NT2/D1 (cell line): ENCODE results near the gene SCAP.

ENCODE experiments used
- DNase-seq: peaks from one replicate; pipeline ENCODE4 v3.0.0-alpha.2; 2011; ENCODE audit warnings: low read depth, low spot score
- H3K27me3 ChIP-seq: 2 replicates; pipeline ENCODE4 v1.6.0; 2011; ENCODE audit warnings: mild to moderate bottlenecking; ENCODE audit not compliant: insufficient read length, insufficient read depth
- H3K36me3 ChIP-seq: 2 replicates; pipeline ENCODE4 v1.6.1; 2011; ENCODE audit warnings: mild to moderate bottlenecking, low read length, mixed read lengths; ENCODE audit not compliant: insufficient read depth, insufficient read length
- H3K4me1 ChIP-seq: 2 replicates; pipeline ENCODE4 v1.5.1; 2011; ENCODE audit not compliant: insufficient read depth, insufficient read length
- H3K4me3 ChIP-seq: 2 replicates; pipeline ENCODE4 v1.5.1; 2011; ENCODE audit warnings: low read depth; ENCODE audit not compliant: insufficient read length
- H3K9ac ChIP-seq: 2 replicates; pipeline ENCODE4 v1.6.0; 2011; ENCODE audit warnings: low read depth; ENCODE audit not compliant: insufficient read length
- H3K9me3 ChIP-seq: 2 replicates; pipeline ENCODE4 v1.5.1; 2011; ENCODE audit warnings: mild to moderate bottlenecking, low read length; ENCODE audit not compliant: insufficient read depth
- SUZ12 ChIP-seq: IDR thresholded peaks from 2 replicates; pipeline ENCODE4 v1.6.1; 2011; ENCODE audit not compliant: insufficient read length, insufficient read depth; ENCODE audit errors: extremely low read depth
- YY1 ChIP-seq: IDR thresholded peaks from 2 replicates; pipeline ENCODE4 v1.6.1; 2011; ENCODE audit not compliant: insufficient read length, insufficient read depth
- ZNF274 ChIP-seq: IDR thresholded peaks from 2 replicates; pipeline ENCODE4 v1.6.1; 2011; ENCODE audit warnings: mild to moderate bottlenecking, low read depth, low read length

Gene SCAP

DNA sequence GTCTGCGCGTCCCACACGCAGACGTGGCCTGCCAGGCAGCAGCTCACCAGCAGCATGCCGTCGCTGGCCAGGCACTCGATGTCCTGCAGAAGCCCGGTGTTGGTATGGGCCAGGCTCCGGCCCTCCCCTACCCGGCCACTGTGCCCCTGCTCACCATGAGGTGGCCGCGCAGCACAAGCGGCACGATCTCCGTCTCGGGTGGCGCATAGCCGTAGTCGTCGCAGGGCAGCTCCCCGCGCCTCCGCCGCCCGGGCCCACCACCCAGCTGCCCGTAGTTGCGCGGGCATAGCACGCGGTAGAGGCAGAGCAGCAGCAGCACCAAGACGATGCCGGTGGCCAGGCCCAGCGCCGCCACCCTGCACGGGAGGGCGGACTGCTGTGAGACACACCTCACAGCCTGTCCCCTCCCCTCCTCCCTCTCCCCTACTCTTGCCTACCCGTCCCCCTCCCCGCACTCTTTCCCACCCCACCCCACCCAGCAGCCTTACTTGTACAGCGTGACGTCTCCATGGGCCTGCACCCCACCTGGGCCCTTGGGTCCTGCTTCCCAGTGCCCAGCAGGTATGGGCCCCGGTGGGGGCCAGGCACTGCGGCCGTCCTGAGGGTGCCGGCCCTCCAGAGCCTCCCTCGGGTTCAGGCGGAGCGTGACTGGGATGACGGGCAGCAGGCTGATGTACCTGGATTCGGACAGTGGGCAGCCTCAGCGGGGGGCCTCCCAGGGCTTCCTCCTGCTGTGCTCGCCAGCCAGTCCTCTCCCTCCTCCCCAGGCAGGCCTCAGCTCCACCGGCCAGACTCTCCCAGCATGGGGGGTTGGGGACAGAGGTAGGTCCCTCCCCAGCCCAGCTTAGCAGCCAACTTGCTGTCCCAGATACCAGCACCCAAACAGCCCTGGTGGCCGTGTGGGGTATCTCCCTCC is 57.3 kb downstream of the SCAP start:
- H3K4me3 ChIP-seq = no peak overlapping the region
- H3K9ac ChIP-seq = no peak overlapping the region
- no peaks in the 10 kb centered on the region for H3K27me3 ChIP-seq
- peaks cover 5% of the 10 kb centered on the region for H3K4me1 ChIP-seq
- peaks cover 88% of the 10 kb centered on the region for H3K36me3 ChIP-seq
- TF ChIP-seq SUZ12 (no peak), YY1 (no peak), ZNF274 (no peak)
- peaks cover 9% of the 10 kb centered on the region; the same call in 1 of the 2 replicates for H3K9me3 ChIP-seq
- DNase-seq = no peak

GRCh38 chr3:47416041-47416440 is 59.7 kb downstream of the SCAP start:
- peaks cover 2% of the 10 kb centered on the region for H3K4me1 ChIP-seq
- DNase-seq = no peak
- H3K4me3 ChIP-seq = no peak overlapping the region
- H3K36me3 ChIP-seq = peaks cover 92% of the 10 kb centered on the region
- no peak for TF ChIP-seq SUZ12
- TF ChIP-seq YY1 = no peak
- TF ChIP-seq ZNF274 = no peak
- H3K9ac ChIP-seq = no peak overlapping the region
- no peaks in the 10 kb centered on the region for H3K27me3 ChIP-seq
- peaks cover 9% of the 10 kb centered on the region; the same call in 1 of the 2 replicates for H3K9me3 ChIP-seq

DNA sequence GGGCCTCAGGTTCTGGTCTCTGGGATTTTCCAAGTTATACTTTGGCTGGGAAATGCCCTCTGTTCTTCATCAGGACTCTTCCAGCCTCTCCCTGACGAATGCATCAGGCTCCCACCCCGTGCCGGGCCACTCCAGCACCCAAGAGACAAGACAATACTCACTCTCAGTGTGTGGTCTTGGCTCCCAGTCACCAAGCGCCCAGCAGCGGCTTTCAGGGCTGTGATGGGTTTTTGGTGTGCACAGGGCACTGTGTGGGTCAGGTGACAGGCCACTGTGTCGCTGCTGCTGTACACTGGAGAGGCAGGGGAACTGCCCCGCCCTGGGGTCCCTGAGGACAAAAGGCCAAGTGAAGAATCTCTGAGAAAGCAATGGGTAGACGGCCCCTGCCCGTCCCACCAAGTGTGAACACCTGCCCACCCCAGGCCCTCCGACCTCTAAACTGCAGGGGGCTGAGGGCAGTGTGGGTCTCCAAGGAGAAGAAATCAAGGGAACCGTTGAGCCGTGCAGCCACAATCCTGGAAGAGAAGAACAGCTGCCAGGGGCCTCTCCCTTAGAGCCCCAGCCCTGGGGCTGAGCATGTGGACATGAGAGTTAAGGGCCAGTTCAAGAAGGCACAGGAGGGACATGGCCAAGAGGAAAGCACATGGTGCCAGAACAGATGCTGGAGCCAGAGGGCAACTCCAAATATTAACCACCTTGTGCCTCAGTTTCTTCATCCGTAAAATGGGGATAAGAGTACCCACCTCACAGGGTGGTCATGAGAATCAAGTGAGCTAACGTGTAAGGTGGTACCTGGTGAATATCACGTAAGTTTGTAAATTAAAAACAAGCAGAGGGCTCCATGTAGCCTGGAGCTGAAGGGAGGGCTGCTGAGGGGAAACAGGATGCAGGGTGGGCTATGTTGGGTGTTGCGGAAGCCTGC is 60.8 kb downstream of the SCAP start:
- H3K36me3 ChIP-seq = peaks cover 86% of the 10 kb centered on the region
- no peak for DNase-seq
- H3K4me3 ChIP-seq = no peak overlapping the region
- H3K4me1 ChIP-seq = no peaks in the 10 kb centered on the region
- H3K9ac ChIP-seq = no peak overlapping the region
- peaks cover 9% of the 10 kb centered on the region; the same call in 1 of the 2 replicates for H3K9me3 ChIP-seq
- TF ChIP-seq YY1 = no peak
- no peak for TF ChIP-seq ZNF274
- TF ChIP-seq SUZ12 = no peak
- H3K27me3 ChIP-seq = no peaks in the 10 kb centered on the region

DNA sequence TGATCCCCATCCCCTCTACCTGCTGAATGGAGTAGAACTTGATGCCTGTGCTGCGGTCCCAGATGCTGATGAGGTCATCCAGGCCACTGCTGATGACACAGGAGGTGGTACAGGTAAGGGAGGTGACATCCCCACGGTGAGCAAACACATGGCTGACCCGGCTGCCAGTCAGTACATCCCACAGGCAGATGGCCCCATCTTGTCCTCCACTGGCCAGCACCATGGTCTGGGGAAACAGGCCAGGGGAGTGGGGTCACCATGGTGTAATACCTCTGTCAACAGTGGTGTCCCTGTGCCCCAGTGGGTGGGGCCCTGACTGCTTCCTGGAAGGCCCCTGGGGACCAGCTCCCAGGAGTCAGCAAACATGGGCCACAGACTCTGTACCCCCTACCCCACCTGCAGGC is 61.6 kb downstream of the SCAP start:
- Histone ChIP-seq H3K9me3 (peaks cover 9% of the 10 kb centered on the region; the same call in 1 of the 2 replicates), H3K4me3 (no peak overlapping the region), H3K27me3 (no peaks in the 10 kb centered on the region), H3K9ac (no peak overlapping the region), H3K36me3 (peaks cover 86% of the 10 kb centered on the region), H3K4me1 (no peaks in the 10 kb centered on the region)
- TF ChIP-seq ZNF274 (no peak), SUZ12 (no peak), YY1 (no peak)
- no peak for DNase-seq

DNA sequence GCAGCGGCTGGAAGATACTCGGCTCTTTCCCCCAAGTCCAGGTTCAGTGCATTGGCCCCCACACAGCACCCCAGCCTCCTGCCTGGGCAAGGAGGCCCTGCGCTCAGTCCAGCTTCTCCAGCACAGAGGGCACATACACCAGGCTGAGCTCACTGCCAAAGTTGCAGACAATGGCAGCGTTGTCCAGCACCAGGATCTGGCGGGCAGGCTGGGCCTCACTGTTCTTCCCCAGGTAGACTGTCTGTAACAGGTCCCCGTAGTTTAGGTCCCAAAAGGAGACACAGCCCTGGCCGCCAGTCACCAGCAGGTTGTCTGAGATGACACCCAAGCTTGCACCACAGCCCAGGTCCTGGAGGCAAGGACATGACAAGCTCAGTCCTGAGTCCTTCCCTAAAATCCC is 62.0 kb downstream of the SCAP start:
- no peak overlapping the region for H3K9ac ChIP-seq
- DNase-seq = no peak
- H3K4me1 ChIP-seq = no peaks in the 10 kb centered on the region
- H3K4me3 ChIP-seq = no peak overlapping the region
- peaks cover 86% of the 10 kb centered on the region for H3K36me3 ChIP-seq
- H3K9me3 ChIP-seq = peaks cover 9% of the 10 kb centered on the region; the same call in 1 of the 2 replicates
- H3K27me3 ChIP-seq = no peaks in the 10 kb centered on the region
- TF ChIP-seq ZNF274 (no peak), SUZ12 (no peak), YY1 (no peak)

DNA sequence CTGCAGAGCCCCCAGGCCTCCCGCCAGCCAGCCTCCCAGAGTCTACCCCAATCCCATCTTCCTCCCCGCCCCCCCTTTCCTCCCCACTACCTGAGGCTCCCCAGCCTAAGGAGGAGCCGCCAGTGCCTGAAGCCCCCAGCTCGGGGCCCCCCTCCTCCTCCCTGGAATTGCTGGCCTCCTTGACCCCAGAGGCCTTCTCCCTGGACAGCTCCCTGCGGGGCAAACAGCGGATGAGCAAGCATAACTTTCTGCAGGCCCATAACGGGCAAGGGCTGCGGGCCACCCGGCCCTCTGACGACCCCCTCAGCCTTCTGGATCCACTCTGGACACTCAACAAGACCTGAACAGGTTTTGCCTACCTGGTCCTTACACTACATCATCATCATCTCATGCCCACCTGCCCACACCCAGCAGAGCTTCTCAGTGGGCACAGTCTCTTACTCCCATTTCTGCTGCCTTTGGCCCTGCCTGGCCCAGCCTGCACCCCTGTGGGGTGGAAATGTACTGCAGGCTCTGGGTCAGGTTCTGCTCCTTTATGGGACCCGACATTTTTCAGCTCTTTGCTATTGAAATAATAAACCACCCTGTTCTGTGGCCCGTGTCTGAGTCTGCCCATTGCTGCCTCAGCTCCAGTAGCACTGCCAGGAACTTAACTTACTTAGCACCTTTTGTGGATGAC is 62.8 kb downstream of the SCAP start:
- no peak for DNase-seq
- peaks cover 87% of the 10 kb centered on the region for H3K36me3 ChIP-seq

More for the DNA sequence above, 62.8 kb downstream of the SCAP start:
- H3K9ac ChIP-seq = no peak overlapping the region
- no peaks in the 10 kb centered on the region for H3K4me1 ChIP-seq
- peaks cover 9% of the 10 kb centered on the region; the same call in 1 of the 2 replicates for H3K9me3 ChIP-seq
- H3K27me3 ChIP-seq = no peaks in the 10 kb centered on the region
- no peak overlapping the region for H3K4me3 ChIP-seq
- no peak for TF ChIP-seq ZNF274
